ENCODE measurements around the gene FAM234A.

GRCh38 chr16:262121-262745, 27.6 kb downstream of the FAM234A start:
- TF ChIP-seq EZH2 (IDR thresholded peaks at IDR 0.05; ENCODE audit: borderline replicate concordance, low read depth, low read length, poor library complexity, severe bottlenecking) (no peak), CTCF (conservative IDR thresholded peaks at IDR 0.05; ENCODE audit: low read depth, low read length) (no peak)

All from A673 (cell line).